Sciatic nerve (tissue), 2 donors: ENCODE measurements around the gene KCNV2. TPM values are rescaled to one million over a fixed set of nuclear protein-coding genes. Genes with fewer than 3 reads are reported as not detected.

ENCODE experiments used
- ATAC-seq: fragments of 200-7000 bp; cut with Tn5 transposase; one replicate; pipeline ENCODE4 v1.9.1; 2020; ENCODE audit warnings: mild to moderate bottlenecking, moderate library complexity
- DNase-seq: peaks from one replicate; pipeline ENCODE4 v3.0.0-alpha.2; 2020; ENCODE audit warnings: low spot score
- intact Hi-C: fragments of 100-400 bp; cut with DNase I; formaldehyde crosslinking; loops from one replicate; pipeline ENCODE4 v1.14.2; 2022
- total RNA-seq: library from RNA; stranded (reverse); fragmentation: NEBNext Ultra II Directional; extraction: Animal tissue kit (Norgen Biotek cat#: 25700); gene quantifications from one replicate; pipeline ENCODE4 v1.2.1, GENCODE V29; 2021
- donor health status: DM: no; HTN: no; CAD: no.
- donor health status: DM: no; HTN: no; CAD: no.

Gene KCNV2
- total RNA-seq, 1 donor from 2014 or later: not detected

DNA sequence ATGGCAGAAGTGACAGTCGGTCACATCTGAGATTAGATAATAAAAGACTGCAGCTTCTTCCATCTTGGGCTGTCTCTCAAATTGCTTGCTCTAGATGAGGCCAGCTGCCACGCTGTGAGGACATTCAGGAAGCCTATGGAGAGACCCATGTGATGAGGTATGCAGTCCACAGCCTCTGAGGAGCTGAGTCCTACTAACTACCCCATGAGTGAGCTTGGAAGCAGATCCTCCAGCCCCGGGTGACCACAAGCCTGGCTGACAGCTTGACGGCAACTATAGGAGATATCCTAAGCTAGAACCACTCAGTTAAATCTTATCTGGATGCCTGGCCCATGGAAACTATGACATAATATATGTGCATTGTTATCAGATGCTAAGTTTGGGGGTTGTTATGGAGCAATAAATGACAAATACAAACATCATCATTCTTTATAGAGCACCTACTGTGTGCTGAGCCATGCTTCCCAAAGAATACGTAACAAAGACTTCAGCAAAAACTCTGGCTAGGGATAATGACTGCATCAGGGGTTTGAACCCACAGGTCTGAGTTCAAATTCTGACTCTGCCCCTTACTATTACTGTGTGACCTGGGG lies 26.7 kb downstream of the KCNV2 start:
- no peak for ATAC-seq
- intact Hi-C loops: no loop called here
- DNase-seq: no peak

DNA sequence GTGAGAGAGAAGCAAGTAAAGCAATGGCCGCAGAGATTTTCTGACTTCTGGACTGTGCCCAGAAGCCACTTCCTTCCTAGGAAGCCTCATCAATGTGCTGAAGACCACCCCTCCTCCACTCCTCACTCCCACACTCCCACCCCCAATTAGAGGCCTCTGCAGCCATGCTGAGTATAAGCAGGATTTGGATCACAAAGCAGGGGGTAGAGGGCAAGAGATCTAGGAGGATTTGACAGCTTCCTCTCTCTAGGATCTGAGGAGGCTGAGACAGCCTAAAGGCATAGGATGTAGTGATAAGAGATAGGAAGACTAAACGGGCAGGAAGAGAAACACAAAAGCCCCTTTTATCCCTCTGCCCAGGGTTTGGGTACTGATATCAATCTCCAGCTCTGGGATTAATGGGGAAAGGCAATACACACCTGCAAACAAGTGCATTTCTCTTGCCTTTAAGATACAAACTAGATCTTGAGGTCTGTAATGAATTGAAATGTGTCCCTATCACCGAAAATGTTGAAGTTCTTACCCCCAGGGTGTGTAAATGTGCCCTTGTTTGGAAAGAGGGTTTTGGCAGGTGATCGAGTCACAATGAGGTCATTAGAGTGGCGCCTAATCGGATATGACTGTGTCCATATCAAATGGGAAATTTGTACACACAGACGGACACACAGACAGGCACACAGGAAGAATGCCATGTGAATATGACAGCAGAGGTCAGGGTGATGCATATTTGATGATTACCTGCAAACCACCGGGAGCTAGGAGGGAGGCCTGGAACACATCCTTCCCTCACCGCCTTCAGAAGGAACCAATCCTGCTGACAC lies 28.5 kb downstream of the KCNV2 start:
- intact Hi-C loops: no loop called here
- no peak for ATAC-seq
- no peak for DNase-seq

GRCh38 chr9:2749485-2749884 lies 32.2 kb downstream of the KCNV2 start:
- DNase-seq (no peak), ATAC-seq (no peak)
- intact Hi-C loops: no loop called here

GRCh38 chr9:2755285-2755684 lies 38.0 kb downstream of the KCNV2 start:
- ATAC-seq (no peak), DNase-seq (no peak)
- intact Hi-C loops: no loop called here

DNA sequence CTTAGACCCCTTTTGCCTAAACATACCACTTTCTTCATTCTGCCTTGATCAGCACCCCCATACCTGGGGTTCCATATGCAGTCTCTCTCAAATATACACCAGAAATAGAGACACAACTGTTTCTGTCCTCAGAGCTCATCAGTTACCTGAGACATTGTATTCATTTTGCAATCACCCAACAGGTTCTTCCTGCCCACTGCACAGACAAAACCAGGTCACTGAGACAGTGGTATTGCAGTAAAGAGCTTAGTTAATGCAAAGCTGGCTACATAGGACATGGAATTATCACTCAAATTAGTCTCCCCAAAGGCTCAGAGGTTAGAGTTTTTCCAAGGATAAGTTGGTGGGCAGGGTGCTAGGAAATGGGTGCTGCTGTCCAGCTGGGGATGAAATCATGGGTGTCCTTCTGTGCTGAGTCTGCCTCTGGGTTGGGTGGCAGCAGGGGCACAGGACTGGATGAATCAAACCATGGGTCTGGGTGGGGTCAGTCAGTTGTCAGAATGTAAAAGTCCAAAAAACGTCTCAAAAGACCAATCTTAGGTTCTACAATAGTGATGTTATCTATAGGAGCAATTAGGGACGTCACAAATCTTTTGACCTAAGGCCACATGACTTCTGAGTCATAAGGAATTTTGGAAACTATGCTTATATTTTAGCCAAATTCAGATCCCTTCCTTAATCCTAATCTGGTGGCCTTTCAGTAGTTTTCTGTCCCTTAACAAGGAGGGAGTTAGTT lies 41.0 kb downstream of the KCNV2 start:
- intact Hi-C loops: no loop called here
- DNase-seq: no peak
- no peak for ATAC-seq

- intact Hi-C loops: no loop called here
- ATAC-seq (no peak), DNase-seq (no peak)
Observed at GRCh38 chr9:2758898-2759510, 41.7 kb downstream of the KCNV2 start.

DNA sequence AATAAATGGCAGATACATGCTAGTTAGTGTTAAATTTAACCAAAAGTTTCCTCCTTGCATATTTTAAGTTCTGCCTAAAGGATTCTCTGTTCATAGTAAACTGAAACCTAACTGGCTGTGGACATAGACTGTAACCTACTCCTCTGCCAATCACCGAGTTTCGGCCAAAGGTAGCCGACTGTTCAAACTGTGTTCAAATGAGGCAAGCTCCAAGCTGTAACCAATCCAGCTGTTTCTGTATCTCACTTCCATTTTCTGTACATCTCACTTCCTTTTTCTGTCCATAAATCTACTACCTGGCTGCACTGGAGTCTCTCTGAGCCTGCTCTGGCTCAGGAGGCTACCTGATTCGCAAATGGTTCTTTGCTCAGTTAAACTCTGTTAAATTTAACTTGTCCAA lies 44.1 kb downstream of the KCNV2 start:
- DNase-seq: no peak
- no peak for ATAC-seq
- intact Hi-C loops: no loop called here

DNA sequence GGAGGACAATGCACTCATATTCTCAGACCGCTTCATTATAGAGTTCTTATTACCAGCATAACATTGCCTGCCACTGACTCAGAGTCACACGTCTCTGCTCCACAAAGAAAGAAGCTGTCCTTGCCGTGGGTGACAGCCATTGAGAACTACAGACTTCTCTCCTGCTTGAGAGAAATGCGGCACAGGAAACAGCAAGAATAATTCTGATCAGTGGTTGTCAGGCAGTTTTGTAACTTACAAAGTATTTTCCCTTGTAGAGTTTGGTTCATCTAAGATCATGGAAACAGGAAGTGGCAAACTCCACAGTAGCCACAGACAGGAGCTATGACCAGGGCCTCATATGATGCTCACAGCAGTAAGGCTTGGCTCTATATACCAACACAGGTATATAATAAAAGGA lies 47.0 kb downstream of the KCNV2 start:
- ATAC-seq (no peak), DNase-seq (no peak)
- intact Hi-C loops: no loop called here

GRCh38 chr9:2765250-2765880 lies 48.1 kb downstream of the KCNV2 start:
- no peak for ATAC-seq
- intact Hi-C loops: no loop called here
- DNase-seq: no peak

DNA sequence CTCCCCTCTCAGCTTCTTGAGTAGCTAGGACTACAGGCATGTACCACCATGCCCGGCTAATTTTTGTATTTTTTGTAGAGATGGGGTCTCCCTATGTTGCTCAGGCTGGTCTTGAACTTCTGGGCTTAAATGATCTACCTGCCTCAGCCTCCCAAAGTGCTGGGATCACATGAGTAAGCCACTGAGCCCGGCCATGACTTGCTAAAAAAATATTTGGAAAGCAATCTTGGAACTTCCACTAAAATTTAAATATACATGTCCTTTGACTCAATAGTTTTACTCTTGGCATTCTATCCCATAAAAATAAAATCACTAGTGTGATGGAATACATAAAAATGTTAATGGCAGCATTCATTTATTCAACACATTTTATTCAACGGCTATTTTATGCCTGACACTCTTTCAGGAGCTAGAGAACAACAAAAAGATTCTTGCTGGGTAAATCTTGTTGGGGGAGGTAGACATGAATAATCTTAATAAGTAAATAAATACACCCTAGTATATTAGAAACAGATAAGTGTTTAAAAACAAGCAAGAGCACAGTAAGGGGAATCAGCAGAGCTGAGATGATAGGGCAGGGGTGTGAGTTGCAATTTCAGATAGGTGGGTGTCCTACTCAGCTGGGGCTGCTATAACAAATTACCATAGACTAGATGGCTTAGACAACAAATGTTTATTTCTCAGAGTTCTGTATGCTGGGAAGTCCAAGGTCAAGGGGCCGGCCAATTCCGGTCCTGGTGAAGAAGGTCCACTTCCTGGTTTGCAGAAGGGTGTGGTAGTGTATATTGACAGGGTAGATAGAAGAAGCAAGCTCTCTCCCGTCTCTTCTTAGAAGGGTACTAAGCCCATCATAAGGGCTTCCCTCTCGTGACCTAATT lies 50.7 kb downstream of the KCNV2 start:
- no peak for DNase-seq
- ATAC-seq: no peak
- intact Hi-C loops: no loop called here

DNA sequence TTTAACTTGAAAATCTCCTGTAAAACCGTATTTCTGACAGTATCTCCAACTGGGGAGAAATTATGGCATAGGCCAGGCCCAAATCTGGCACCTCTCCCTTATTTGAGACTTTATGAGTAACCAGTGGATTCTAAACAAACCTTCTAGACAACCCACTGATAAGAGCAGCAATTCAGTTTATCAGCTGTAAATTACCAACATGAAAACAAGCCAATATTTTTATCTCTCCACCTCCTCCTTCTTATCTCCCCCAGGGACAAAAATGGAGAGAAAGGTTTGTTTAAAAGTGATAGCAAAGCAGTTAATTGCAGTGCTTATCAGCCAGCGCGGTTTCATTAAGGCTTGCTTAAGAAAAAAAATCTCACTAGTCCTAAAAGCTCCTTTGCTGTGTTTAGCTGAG lies 53.8 kb downstream of the KCNV2 start:
- ATAC-seq: no peak
- DNase-seq: no peak
- intact Hi-C loops: loop anchor here (10.0 kb wide), 1 partner anchor 1274 kb away; no protein-coding TSS in a partner anchor

DNA sequence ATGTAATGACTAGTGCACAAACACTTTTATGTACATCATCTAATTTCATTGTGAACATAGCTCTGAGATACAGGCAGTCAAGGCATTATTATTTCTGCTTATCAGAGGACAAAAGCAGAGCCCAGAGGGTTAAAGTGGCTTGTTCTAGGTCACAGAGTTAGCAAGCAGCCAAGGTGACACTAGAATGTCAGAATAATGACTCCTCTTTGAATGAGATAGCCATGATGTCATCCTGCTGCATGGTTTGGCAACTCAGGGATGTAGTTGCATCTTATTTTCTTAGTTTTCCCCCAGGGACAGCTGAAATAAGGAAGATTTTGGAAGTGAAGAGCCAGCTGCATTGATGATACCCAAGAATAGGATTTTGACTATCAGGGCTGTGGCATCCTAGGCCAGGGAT lies 54.4 kb downstream of the KCNV2 start:
- ATAC-seq: no peak
- intact Hi-C loops: loop anchor here (10.0 kb wide), 1 partner anchor 1273 kb away; no protein-coding TSS in a partner anchor

GRCh38 chr9:2777454-2777853 lies 60.1 kb downstream of the KCNV2 start:
- ATAC-seq: no peak
- no peak for DNase-seq
- intact Hi-C loops: loop anchor here (10.0 kb wide), 1 partner anchor 1267 kb away; no protein-coding TSS in a partner anchor

More for the DNA sequence above, 54.4 kb downstream of the KCNV2 start:
- no peak for DNase-seq

DNA sequence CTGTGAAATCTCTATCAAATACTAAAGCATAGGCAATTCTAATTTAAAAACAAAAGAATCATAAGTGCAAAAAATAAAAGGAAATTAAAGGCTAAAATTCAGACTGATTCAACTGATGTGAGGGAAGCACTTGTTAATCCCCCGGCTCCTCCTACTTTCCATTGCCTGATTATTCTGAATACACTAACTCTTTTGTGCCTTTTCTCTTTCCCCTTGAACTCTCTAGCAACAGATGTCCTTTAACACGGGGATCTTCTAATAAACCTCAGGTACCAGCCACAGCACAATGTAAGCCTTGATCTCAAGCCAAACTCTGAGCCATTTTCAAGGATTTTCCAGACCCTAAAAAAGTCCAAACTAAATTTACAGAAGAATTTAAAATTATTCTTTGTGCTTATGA lies 61.5 kb downstream of the KCNV2 start:
- intact Hi-C loops: loop anchor here (10.0 kb wide), 1 partner anchor 1266 kb away; no protein-coding TSS in a partner anchor
- ATAC-seq (no peak), DNase-seq (no peak)
